GM21423 (cell line): ENCODE results near the gene SUPT4H1.
A peak's percentile ranks its signal among the peaks of the same experiment; 100 is the strongest.

Source experiments
- ATAC-seq: cut with Tn5 transposase; IDR thresholded peaks from one replicate; pipeline ENCODE4 v1.9.1; 2021; ENCODE audit warnings: mild to moderate bottlenecking, moderate library complexity; ENCODE audit not compliant: unreplicated experiment

SUPT4H1 gene

DNA sequence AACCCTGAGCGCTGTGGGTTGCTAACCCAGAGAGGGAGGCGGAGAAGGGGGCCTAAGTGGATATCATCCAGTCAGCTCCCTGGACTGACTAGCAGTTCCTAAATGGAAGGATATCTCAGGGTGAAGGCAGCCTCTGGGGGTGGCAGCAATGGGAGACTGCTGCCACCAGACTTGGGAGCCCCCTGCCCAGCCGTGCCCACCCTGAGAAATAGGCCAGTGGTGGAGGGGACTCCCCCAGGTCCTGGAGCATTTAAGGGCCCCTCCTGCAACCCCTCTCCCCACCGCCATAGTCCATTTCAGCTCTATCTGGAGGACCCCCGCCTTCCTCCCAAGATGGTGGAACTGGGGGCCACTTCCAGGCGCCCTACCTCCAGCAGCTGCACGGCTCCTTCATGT, 31.8 kb downstream of the SUPT4H1 start:
- no peak for ATAC-seq

DNA sequence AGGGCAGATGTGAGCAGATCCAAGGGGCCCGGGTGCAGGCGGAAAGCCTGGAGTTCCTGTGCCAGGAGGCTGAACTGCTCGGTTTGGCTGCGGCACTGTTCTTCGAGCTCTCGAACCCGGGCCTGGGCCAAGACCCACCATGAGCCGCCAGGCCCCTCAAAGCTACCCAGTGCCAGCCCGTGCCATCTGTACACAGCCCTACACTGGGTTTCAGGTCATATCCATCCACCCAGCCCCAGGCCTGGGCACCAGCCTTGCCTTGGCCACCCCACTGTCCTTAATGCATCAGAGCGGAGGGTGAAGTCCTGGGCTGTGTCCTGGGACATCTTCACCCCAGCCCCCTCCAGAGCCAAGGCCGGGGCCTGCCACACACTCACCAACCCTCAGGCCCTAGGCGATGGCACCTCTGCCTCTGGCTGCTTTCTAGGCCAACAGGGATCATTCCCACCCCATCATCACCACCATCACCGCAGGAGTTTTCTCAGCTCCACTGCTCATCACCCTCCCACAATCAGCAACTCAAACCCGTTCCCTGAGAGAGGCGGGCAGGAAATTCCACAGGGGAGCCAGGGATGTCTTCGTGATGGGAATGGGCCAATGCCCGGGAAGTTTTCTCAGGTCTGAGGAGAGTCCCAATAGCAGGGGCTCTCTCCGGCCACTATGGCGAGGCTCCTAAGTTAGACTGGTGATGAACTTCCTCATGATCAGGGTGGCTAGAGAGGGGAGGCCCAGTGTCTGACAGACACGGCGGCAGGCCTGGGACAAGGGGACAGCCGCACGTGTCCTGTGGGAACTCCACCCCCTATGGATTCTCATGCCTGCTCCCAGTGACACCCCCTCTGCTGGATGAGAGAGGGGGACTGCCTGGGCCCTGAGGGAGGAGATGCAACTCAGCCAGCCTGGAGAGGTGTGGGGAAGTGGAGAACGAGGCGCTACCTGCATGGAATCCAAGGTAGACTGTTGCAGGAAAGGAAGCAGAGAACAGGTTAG, 32.5 kb downstream of the SUPT4H1 start:
- no peak for ATAC-seq

DNA sequence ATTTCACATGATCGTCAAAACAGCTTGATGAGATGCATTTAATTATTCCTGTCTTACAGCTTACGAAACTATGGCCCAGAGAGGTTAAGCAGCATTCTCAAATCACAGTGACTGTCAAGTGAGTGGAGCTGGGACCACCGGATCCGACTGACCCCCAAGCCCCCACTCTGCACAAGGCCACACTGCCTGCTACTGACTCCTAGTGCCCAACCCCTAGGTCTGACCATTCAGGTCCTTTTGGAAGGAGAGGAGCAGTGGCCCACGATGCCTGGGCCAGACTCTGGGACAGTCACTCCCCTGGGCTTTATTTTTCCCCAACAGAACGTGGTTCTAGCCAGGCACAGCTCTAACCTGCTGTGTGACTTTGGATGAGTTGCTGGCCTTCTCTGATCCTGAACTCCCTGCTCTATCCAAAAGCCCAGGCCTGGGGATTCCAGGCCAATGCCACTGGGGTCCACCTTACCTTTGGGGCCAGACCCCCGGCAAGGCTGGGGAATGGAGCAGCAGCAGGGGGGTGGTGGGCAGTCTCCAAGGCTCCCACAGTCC, 33.3 kb downstream of the SUPT4H1 start:
- ATAC-seq, result no peak

DNA sequence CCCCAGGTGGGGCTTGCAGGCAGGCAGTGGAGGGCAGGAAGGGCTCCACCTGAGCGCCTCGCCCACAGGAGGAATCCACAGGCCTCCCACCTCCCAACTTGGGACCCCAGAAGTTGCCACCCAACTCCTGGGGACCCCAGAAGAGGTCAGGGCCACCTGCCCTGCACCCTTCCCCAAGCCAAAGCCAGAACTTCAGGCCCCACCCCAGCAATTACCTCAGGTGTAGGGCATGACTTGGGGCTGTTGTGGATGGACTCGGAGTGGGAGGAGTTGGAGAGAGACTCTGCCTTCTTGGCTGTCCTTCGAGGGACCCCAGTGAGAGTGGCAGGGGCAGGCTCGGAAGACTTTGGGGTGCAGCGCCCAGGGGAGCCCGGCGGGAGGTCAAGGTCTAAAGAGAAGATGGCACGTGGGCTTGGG, 33.9 kb downstream of the SUPT4H1 start:
- no peak for ATAC-seq

GRCh38 chr17:58317421-58318064, 34.5 kb downstream of the SUPT4H1 start:
- peak; percentile 77 for ATAC-seq

- no peak for ATAC-seq
These were observed 35.6 kb downstream of the SUPT4H1 start for GRCh38 chr17:58316260-58316960.

DNA sequence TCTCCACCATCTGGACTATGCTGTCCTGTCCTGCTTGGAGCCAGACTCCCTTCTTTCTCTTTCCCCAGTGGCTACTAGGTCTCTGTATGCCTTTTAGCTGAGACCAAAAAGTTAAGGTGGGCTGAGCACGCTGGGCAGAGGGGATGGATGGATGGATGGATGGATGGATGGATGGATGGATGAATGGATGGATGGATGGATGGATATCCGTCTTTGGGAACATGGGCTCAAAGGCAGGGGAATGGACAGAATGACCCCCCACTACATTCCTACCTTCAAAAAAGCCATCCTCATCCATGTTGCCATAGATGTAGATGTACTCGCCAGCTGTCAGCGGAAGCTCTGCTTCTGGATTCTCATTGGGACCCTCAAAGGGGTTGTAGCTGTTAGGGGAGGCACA, 36.3 kb downstream of the SUPT4H1 start:
- no peak for ATAC-seq

GRCh38 chr17:58315281-58315711, 36.7 kb downstream of the SUPT4H1 start:
- ATAC-seq, result no peak

DNA sequence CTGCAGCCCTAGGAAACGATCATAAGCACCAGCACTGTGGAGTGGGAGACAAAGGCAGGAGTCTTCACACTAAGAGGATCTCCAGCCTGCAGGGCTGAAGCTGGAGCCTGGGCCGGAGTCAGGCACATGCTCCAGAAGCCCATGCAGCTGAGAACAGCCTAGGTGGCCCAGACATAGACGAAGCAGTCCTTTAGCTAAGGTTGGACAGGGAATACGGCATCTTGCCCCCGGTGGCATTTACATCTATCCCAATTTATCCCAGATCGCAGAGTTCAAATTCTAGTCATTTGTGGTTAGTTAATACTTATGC, 37.3 kb downstream of the SUPT4H1 start:
- ATAC-seq, result no peak

DNA sequence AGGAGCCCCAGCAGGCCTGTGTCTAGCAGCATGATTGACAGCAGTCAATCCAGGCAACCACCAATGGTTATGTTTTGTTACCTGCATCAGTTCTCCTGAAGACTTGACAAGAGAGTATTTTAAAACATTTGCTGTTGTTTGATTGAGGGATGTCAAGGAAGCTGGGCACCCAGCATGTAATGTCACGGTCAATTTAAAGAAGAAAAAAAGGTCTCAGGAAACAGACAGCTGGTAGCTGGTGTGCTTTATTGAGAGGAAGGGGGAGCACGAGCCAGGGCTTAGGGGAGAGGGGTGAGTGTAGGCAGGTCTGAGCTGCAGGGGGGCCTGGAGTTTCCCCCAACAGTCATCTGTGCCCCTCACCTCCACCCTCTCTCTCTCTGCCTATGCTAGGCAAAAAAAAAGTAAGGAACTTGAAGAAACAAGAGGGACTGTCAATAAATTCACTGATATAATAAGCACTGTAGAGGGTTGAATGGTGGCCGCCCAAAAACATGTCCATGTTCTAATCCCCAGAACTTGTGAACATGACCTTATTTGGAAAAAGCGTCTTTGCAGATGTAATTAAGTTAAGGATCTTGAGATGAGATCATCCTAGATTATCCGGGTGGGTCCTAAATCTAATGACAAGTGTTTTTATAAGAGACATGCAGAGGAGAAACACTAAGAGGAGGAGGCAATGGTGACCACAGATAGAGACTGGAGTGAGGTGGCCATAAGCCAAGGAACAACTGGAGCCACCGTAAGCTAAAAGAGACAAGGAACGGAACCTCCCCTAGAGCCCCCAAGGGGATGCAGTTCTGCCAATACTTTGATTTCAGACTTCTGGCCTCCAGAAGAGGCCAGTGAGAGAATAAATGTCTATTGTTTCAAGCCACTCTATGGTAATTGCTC, 37.9 kb downstream of the SUPT4H1 start:
- ATAC-seq, result no peak

- ATAC-seq, result no peak
These were observed 39.2 kb downstream of the SUPT4H1 start for GRCh38 chr17:58312829-58313228.

- ATAC-seq, result no peak
These were observed 39.9 kb downstream of the SUPT4H1 start for GRCh38 chr17:58312021-58312630.

DNA sequence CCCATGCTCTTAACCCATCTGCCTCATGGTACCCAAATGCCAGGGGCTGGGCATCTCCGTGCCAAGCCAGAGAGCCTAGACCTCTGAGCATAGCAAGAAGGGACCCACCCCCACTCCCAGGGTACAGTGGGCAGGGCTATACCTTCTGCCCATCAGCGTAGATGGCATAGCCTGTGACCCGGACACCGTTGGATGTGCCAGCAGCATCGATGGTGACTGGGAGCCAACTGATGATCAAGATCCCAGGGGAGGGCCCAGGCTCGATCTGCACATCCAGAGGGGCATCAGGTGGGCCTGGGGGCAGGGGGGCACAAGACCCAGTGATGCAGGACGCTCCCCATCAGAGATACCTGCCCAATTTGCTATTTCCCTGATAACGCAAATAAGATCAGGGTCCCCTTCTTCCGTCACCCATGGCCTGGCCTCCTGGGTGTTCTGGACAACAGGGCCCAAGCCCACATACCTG, 40.5 kb downstream of the SUPT4H1 start:
- ATAC-seq, result no peak

DNA sequence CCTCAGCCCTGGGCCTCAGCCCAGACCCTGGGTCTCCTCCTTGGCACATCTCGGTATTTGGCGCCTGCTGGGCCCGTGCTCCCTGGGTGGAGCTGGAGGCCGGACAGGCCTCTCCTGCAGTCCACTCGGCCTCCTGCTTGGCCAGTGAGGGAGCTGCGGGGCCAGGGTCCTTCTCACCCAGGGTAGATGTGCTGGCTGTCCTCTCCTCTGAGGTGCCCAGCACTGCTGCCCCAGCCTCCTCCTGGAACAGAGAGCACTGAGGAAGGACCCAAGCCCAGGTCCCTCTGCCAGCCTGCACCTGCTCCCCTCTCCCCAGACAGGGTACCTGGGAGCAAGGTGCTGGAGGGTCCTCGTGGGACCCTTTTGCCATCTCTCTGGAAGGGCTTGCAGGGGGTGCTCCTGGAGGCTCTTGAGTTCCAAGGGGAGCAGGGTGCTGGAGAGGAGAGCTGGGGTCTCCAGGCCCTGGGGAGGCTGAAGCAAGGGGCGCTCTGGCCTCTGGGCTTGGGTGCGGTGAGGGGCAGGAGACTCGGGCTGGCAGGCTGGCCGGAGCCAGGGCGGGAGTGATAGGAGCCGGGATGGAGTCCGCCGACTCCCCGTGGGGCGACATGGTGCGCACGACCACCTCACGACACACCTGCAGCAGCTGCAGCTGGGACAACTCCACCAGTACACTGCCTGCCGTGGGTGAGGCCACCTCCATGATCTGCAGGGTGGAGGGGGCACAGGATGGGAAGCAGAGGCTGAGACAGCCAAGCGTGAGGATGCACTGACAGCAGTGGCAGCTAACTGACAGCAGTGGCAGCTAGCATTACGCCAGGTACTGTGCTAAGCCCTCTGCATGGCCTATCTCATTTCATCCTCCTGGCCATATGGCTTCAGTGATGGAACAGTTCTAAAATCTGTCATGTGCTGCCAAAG, 41.2 kb downstream of the SUPT4H1 start:
- no peak for ATAC-seq

DNA sequence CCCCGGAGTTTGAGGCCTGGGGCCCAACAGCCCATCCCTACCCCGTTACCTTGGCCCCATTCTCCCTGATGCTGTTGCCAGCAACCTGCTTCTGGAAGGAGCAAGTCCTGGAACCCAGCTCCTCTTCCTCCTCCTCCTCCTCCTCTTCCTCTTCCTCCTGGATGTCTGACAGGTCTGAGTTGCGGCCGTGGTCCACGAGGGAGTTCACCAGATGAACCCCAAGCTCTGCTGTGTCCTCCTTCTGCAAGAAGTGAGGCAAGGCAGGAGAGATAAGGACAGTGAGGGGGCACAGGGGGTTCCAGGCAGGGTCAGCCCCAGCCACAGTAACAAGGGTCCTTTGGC, 42.1 kb downstream of the SUPT4H1 start:
- ATAC-seq, result no peak

- no peak for ATAC-seq
These were observed 42.8 kb downstream of the SUPT4H1 start for GRCh38 chr17:58308985-58309917.

DNA sequence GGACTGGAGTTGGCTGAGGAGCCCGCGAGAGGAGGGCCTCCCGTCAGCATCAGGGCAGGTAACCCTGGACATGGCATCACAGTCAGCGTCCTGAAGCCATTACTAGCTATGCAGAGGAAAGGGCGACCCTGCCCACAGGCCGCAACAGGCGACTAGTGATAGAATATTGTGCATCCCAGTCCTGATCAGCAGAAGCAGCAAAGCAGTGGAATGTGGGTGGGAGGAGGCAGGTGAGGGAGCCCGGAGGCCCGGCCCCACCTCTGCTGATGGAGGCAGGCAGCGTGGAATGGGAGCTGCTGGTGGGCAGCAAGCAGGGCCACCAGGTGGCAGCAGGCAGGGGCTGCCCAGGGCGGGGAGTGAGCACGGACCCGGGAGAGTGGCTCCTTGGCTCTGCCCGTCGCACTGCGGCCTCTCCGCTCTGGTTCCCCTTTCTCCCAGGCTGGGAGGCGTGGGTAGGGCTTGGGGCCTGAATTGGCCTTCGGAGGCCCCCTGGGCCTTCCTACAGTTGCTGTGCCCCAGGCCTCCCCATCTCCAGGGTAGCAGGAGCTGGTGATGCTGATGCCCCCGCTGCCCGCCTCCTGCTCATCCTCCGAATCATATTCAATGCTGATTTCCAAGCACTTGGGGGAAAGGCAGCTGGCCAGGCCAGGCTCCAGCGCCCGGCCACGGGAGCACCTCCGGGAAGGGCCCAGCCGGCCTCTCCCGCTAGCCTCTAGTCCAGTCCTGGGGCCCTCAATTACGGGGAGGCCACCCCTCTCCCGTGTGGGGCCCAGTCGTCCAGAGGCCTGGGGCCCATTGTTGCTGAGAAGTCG, 43.6 kb downstream of the SUPT4H1 start:
- ATAC-seq, result no peak
